Activated CD8-positive, alpha-beta memory T cell treated with anti-CD3 and anti-CD28 coated beads, Interleukin-2, amount 50 U/mL, for 24 hours (primary cell): ENCODE data around the gene THAP3.

Source experiments
- DNase-seq: peaks from one replicate; pipeline ENCODE4 v3.0.0-alpha.2; 2020; ENCODE audit errors: extremely low read depth

THAP3 gene

DNA sequence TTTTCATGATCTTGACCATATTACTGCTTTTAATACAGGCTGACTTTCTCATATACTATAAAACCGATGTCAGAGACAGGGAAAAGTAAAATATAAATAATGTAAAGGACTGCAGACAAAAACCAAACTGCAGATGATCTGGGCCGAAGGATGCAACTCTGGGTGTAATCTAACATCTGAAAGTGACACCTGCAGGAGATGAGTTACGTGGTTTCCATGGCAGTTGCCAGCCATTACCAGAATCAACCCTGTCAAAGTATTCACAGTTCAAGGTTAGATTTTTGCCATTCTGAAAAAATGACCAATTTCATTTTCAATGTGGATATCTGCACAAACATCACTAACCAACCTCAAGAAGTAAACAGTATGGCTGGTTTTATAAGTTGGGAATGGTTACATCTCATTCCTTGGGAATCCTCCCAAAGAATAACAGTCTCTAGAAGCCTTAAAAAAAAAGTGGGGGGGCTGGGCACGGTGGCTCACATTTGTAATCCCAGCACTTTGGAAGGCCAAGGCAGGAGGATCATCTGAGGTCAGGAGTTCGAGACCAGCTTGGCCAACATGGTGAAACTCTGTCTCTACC, 49.2 kb downstream of the THAP3 start:
- no peak for DNase-seq

DNA sequence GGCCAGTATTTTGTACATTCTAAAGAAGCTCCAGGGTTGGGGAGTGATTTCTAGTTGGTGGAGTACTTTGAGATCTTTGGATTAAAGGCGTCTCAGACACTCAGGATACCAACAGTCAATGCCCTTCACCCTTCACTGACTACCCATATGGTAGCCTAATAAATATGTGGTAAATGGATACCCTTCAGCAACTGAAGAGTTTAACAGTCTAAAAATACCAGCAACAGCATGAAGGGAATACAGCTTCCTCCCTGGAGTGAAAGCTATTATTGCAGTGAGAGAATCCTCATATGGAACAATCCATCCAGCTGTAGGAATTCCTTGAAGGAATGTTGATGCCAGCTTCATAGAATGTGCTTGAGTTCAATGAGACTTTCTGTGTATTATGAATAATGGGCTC, 50.1 kb downstream of the THAP3 start:
- DNase-seq: no peak

DNA sequence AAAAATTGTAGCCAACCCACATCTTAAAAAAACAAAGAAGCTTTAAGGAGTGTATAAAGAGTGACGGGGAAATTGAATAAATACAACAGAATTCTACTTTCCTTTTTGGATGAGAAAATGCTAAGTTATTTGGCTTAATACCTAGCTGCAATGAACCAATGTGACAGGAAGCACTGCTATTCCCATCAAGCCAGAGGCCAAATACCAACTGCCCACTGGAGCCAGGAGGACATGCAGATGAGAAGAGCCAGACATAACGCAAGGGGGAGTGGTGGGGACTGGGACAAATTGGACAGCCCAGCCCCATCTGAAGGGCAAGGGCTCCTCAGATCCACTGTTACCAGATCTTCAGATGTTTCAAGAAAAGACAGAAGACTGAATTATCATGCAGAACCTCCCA, 51.3 kb downstream of the THAP3 start:
- DNase-seq: no peak
